ENCODE data around the gene TAMALIN.

Gene TAMALIN

DNA sequence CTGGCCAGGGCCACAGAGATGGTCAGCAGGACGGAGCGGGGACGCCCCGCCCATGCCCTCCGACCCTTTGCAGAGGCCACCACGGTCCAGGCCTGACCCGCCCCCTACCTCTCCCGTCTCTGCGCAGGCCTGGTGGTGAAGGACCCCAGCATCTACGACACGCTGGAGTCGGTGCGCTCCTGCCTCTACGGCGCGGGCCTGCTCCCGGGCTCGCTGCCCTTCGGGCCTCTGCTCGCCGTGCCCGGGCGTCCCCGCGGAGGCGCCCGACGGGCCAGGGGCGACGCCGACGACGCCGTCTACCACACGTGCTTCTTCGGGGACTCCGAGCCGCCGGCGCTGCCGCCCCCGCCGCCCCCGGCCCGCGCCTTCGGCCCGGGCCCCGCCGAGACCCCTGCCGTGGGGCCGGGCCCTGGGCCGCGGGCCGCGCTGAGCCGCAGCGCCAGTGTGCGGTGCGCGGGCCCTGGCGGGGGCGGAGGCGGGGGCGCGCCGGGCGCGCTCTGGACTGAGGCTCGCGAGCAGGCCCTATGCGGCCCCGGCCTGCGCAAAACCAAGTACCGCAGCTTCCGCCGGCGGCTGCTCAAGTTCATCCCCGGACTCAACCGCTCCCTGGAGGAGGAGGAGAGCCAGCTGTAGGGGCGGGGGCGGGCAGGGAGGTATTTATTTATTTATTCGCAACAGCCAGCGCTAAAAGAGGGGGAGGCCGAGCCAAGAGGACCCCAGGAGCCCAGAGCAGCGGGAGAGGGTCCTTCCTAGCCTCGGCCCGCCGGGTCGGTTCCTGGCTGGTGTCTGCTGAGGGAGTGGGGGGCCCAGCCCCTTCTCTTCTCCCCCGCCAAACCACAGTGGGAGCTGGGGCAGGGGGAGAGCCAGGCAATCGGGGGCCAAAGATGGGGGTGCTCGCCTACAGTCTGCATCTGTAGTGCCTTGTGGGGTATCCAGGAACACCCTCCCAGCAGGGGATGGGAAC is 8.1 kb downstream of the TAMALIN start:
- DNase-seq = no peak

GRCh38 chr12:52015532-52016041 is 8.8 kb downstream of the TAMALIN start:
- DNase-seq = no peak

GRCh38 chr12:52018433-52019112 is 11.8 kb downstream of the TAMALIN start:
- no peak for DNase-seq

DNA sequence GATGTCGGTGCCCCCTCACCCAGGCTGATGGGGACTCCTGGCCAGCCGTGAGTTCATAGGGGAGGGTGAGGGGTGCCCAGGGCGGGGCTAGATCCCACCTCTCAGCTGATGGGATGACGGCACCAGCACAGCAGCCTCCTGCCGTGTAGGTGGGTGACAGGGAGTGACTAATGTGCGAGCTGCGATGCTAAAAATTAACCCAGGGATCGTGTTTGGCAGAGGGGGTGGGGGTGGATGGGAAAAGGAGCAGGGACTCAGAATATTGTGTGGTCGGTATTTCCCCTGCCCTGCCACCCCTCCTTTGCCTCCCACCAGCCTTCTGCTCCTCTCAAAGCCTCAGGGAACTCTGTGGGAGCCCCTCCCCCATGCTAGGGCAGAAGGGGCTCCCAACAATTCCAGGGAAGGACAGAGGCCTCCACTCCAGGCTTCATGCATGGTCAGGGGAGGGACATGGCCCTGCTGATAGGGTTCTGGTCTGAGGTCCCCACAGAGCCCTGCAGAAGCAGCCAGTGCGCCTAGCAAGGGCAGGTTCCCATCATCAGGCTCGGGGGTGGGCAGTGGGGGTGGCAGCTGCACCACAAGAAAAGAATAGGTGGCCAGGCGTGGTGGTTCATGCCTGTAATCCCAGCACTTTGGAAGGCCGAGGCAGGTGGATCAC is 12.5 kb downstream of the TAMALIN start:
- no peak for DNase-seq

DNA sequence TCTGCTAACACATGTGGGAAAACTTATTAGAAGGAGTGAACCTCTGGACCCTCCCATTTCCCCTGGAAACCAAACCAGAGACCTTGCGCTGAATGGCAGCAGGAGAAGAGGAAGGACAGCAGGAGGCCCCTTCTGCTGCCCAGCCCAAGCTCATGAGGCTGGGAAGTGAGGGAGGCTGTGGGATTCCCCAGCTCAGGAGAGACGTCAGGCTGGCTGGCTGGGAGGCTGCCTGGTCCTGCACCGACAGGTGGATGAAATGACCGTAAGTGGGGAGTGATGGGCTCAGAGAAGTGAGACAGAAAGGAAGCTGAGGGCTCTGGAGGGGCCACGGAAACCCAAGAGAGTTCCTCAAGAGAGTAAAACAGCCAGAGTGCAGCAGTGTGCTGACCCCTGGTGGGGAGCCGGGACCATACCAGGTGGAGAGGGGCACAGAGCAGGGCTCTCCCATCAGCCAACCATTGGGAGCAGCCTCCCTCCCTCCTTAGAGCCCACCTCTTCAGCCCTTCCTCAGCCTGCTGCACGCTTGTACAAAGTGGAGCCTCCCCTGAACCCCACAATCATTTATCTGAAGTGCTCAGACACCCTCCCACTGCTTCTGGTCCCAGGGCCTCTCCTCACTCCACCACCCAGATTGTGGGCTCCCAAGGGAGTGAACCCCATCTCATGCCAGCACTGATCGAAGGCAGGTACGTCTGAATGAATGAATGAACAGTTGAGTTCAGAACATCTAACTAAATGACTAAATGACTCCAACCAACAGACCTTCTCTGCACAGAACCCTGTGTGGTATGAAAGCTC is 14.0 kb downstream of the TAMALIN start:
- DNase-seq = peak in 4 of 5 experiments; percentile 40 to 58 (median 45)

- no peak for DNase-seq
Measured at GRCh38 chr12:52022841-52023181, 16.1 kb downstream of the TAMALIN start.

DNA sequence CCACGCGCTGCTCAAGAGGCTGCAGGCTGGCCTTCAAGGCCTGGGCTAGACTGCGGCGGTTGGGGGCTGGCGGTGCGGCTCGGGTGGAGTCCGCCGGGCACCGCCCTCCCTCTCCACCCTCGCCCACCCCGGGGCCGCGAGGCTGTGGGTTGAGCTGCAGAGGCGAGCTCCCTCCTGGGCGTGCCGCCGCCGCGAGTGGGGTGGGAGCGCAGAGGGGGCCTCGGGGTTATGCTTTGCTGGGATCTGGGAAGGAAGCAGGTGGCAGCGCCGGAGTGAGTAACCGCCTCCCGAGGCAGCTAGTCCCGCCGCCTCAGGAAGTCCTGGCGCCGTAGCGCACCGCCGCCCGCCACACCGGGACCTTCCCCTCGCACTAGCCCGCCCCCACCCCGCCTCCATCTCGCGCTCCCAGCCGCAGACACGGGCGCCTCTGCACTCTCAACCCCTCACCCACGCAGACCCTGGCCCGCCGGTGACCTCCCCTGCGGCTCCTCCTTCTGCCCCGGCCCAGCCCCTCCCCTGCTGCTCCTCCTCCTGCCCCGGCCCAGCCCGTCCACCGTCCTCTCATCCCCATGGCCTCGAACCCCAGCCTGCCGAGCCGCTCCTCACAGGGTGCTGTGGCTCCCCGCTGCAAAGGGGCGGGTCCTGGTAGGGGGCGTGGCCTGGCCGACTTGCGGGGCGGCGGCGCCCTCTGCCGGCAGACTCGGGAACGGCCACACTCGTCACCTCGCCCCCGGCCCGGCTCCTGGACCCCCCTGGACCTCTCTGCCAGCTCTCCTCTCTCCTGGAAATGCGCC is 16.6 kb downstream of the TAMALIN start:
- peak; percentile 78 to 90 (median 87) for DNase-seq

DNA sequence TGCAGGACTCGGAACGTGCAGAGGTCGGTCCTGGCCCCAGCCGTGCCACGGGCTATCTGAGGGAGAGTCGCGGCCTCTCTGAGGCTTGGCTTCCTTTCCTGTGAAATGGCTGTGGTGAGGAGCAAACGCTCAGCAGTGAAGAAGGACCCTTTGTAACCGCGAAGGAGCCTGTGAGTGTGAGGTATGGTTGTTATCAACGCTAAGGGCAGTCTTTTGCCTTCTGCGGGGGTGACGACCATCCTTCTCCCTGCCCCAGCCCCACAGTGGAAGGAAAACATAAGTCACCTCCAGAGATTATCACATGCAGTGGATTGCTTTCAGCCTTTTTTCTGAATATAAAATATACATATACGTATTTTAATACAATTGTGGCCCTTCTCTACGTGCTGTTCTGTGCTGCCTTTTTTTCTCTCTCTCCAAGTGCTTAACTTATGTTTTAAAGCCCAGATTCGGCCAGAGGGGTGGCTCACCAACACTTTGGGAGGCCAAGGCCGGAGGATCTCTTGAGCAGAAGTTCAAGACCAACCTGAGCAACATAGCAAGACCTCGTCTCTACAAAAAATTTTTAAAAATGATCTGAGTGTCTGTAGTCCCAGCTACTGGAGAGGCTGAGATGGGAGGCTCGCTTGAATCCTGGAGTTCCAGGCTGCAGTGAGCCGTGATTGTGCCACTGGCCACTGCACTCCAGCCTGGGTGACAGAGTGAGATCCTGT is 17.4 kb downstream of the TAMALIN start:
- DNase-seq = peak in 1 of 5 experiments; percentile 80

GRCh38 chr12:52024845-52025230 is 18.1 kb downstream of the TAMALIN start:
- DNase-seq = peak in 1 of 5 experiments; percentile 91

GRCh38 chr12:52026263-52026662 is 19.5 kb downstream of the TAMALIN start:
- DNase-seq = no peak

DNA sequence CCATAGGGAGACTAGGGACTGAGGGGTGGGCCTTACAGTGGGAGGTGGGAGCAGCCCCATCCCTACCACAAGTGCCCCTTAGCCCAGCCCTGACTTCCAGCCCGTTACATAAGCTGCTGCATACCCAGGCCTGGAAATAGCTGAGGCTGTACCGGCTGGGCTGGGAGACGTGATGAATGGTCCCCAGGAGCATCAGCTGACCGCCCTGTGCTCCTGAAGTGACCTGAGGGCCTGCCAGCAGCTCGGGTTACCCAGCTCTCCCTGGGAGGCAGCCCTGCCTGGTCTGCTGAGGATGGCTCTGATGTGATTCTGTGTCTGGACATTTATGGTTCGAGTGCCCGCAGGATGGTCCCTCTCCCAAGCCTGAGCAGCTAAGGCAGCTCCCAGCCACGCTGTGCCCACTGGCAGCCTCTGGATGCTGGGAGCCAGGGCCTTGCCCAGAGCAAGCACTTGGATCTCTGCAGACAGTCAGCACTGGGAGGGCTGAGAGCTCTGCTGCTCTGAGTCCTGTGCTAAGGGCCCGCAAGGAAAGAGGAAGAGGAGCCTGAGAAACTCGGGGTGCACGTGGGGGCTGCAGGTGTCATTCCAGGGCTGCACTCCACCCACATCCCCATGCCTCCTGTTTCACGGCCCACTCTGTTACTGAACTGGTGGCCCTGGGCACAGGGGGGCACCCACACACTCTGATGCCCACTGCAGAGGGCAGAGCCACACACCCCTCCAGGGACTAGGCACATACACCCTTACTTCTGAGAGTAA is 20.5 kb downstream of the TAMALIN start:
- DNase-seq = no peak

GRCh38 chr12:52029685-52030084 is 22.9 kb downstream of the TAMALIN start:
- no peak for DNase-seq

GRCh38 chr12:52032446-52032803 is 25.7 kb downstream of the TAMALIN start:
- DNase-seq = no peak

DNA sequence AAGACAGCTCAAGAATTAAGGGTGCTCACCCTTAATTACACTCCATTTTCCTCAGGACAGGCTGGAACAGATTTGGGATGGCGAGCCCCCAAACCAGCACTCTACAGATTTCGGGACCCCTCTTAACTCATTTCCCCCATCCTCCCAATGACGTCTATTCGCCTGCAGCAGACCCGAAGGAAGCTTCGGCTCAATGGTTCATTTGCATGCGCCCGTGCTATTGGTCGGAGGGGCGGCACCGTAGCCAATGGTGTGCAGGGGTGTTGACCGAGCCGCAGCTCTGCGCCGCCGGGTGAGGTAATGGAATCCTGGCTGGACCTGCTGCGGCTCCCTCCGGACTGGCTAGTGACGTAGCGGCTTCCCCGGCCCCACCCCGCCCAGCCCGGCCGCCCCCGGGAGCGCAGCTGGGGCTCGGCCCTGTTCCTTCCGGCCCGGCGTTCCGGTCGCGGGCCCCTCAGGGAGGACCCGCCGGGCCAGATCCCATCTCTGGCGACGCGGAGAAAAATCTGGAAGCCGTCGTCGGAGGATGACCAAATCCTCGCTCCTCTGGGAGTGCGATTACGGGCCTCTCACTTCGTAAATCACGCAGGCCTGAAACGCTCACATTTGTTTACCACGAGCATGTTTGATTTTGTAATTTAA is 26.2 kb downstream of the TAMALIN start:
- DNase-seq = peak; percentile 78 to 87 (median 85)

DNA sequence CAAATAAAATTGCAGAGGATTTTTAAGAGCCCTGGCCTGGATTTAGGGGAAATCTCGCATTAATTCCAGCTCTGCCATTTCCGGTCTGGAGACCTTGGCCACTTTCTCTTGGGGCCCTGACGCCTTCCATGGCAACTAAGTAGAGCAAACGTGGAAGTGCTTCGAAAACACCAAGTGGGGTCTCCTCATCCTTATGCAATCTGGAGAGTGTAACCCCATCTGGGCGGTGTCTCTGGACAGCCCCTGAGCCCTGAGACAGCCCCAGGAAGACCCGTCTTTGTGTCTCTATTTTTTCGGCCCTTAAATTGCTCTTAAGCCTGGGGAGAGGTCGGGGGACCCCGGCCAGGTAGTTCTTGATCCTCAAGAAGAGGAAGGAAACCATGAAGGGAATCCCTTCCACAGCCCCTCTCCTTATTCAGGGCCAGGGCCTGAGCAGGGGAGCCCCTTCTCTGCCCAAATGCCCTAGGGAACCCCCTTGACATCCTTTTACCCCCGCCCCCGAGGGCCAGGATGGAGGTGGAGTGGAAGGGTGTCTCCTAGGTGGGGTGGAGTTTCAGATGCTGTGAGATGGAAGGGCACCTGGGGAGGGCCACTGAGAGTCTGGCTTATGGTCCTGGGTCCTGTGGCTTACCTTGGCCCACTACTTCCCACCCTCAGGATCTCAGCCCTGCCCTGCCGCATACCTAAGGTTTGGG is 26.8 kb downstream of the TAMALIN start:
- DNase-seq = no peak

DNA sequence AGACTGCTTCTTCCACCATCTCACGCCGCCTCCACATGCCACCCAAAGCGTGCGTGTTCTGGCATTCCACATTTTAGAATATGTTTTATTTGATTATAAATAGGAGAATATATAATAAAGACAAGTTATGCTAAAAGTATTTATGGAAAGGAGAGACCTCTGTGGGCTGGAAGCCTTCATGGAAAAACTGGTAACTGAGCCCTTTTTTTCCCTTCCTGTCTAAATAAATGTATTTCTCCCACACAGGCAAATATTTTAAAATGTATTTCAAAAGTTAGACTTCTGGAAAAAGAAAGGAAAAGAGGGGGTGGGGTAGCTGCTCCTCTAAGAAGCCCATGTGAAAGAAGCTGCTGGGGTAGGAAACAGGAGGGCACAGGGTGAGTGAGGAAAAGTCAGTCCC is 28.4 kb downstream of the TAMALIN start:
- DNase-seq = no peak

- DNase-seq = no peak
Measured at GRCh38 chr12:52035926-52036325, 29.2 kb downstream of the TAMALIN start.

DNA sequence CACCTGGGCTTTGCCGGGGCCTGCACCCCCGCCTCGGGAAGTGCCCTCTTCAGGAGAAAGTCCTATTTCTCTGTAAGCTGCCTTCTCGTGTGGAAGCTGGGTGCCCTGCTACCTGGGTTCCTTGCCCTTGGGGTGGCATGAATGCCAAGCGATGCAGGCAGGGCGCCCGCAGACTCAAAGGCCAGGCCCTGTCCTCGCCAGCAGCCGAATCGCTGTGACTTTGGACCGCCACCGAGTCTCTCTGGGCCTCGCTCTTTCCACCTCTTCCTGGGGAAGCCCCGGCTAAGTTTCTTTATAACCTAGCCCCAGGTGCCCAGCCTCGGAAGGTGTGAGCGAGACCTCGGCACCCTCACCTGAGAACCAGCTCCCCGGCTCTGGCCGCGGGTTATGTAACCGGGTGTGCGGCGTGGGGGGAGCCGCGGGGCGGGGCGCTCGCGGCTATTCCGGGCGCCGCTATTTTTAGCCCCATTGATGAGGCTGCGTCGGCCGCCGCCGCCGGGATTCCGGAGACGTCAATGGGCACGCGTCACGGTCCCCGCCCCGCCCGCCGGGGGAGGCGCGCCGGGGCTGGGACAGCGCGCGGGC is 29.9 kb downstream of the TAMALIN start:
- peak; percentile 56 to 92 (median 79) for DNase-seq

Measured in T-helper 2 cell (primary cell).